Measurements from ENCODE around the gene GANC.

DNA sequence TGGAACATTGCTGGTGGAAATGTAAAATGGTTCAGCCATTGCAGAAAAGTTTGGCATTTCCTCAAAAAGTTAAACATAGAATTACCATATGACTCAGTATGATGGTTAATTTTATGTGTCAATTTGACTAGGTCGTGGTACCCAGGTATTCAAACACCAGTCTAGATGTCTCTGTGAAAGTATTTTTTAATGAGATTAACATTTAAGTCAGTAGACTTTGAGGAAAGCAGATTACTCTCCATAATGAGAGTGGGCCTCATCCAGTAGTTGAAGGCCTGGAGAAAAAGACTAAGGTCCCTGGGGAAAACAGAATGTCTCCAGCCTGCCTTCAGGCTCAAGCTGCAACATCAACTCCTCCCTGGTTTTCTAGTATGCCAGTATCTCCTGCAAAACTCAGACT is 42.5 kb downstream of the GANC start:
- TF ChIP-seq POLR2A (IDR thresholded peaks at IDR 0.05) = no peak
- no peak for TF ChIP-seq CTCF (IDR thresholded peaks at IDR 0.05)
